Loucy (cell line): ENCODE measurements around the gene RAVER2.

ENCODE experiments used
- CTCF ChIP-seq: fragments of 200-600 bp; sonication (generic); conservative IDR thresholded peaks from 2 replicates; pipeline ENCODE4 v1.5.1; 2014; ENCODE audit warnings: mild to moderate bottlenecking, antibody characterized with exemption, low read length
- EZH2phosphoT487 ChIP-seq: fragments of 200-600 bp; IDR thresholded peaks from 2 replicates; pipeline ENCODE4 v1.6.1; 2018; ENCODE audit warnings: antibody characterized with exemption, mild to moderate bottlenecking, moderate library complexity, borderline replicate concordance

- TF ChIP-seq CTCF (no peak; the same call in 1 of the 2 replicates), EZH2phosphoT487 (no peak)
Measured at GRCh38 chr1:64861611-64862010, 116.7 kb downstream of the RAVER2 start.
